CD4-positive, alpha-beta memory T cell (primary cell): ENCODE measurements around the gene RPP21. TPM values are rescaled to one million over a fixed set of nuclear protein-coding genes. Genes with fewer than 3 reads are reported as not detected.

ENCODE experiments used
- CTCF ChIA-PET: fragments of 350-600 bp; sonication (Branson Sonifier 250); formaldehyde crosslinking; loops from one replicate; lab custom pipeline; 2021; ENCODE audit warnings: inconsistent platforms; ENCODE audit not compliant: partially characterized antibody; lab: Charles Lee
- POLR2A ChIA-PET: fragments of 350-600 bp; sonication (Branson Sonifier 250); formaldehyde crosslinking; loops from one replicate; lab custom pipeline; 2021; ENCODE audit not compliant: partially characterized antibody; lab: Charles Lee
- DNase-seq, 5 donors: peaks; one replicate each; pipeline versions ENCODE4 v3.0.0 to v3.0.0-alpha.2; 2020 to 2022; ENCODE audit warnings: mixed read lengths in 1 of 5
- H3K27ac ChIP-seq: one replicate; pipeline ENCODE4 v1.7.0; 2013; ENCODE audit warnings: low read depth, low read length
- H3K27me3 ChIP-seq: 2 replicates; pipeline ENCODE4 v1.7.0; 2013; ENCODE audit warnings: mild to moderate bottlenecking, low read length, moderate library complexity; ENCODE audit not compliant: insufficient read depth
- H3K36me3 ChIP-seq: 2 replicates; pipeline ENCODE4 v1.7.0; 2013; ENCODE audit warnings: mild to moderate bottlenecking, low read length, moderate library complexity; ENCODE audit not compliant: insufficient read depth
- H3K4me1 ChIP-seq: 2 replicates; pipeline ENCODE4 v1.7.0; 2013; ENCODE audit warnings: mild to moderate bottlenecking, low read length, moderate library complexity; ENCODE audit not compliant: insufficient read depth
- H3K4me3 ChIP-seq, 2 donors: one replicate each; pipeline ENCODE4 v1.7.0; 2013; ENCODE audit warnings: low read length in 2 of 2, mild to moderate bottlenecking in 1 of 2
- H3K9me3 ChIP-seq, 2 donors: one replicate each; pipeline ENCODE4 v1.7.0; 2013; ENCODE audit warnings: low read length in 2 of 2, control low read depth in 1 of 2; ENCODE audit not compliant: control insufficient read depth in 1 of 2
- H3K27ac Mint-ChIP-seq, 7 donors: one replicate each; pipeline ENCODE4 v1.8.0; 2020 to 2021; ENCODE audit warnings: mixed read lengths in 7 of 7, mild to moderate bottlenecking in 6 of 7, inconsistent platforms in 3 of 7, moderate library complexity in 3 of 7
- H3K27me3 Mint-ChIP-seq, 2 donors: one replicate each; pipeline ENCODE4 v1.8.0; 2020 to 2021; ENCODE audit warnings: mixed read lengths in 2 of 2
- H3K36me3 Mint-ChIP-seq, 2 donors: one replicate each; pipeline ENCODE4 v1.8.0; 2020 to 2021; ENCODE audit warnings: mixed read lengths in 2 of 2, inconsistent platforms in 1 of 2, mild to moderate bottlenecking in 1 of 2
- H3K4me1 Mint-ChIP-seq, 4 donors: one replicate each; pipeline ENCODE4 v1.8.0; 2020 to 2021; ENCODE audit warnings: mixed read lengths in 4 of 4, mild to moderate bottlenecking in 1 of 4
- H3K4me3 Mint-ChIP-seq, 8 donors: one replicate each; pipeline ENCODE4 v1.8.0; 2020 to 2021; ENCODE audit warnings: mixed read lengths in 8 of 8, mild to moderate bottlenecking in 7 of 8, moderate library complexity in 6 of 8, inconsistent platforms in 3 of 8
- H3K9me3 Mint-ChIP-seq, 8 donors: one replicate each; pipeline ENCODE4 v1.8.0; 2020 to 2021; ENCODE audit warnings: mixed read lengths in 8 of 8, mild to moderate bottlenecking in 5 of 8, inconsistent platforms in 3 of 8, moderate library complexity in 1 of 8
- intact Hi-C: fragments of 100-400 bp; cut with micrococcal nuclease; formaldehyde crosslinking; loops from one replicate; pipeline ENCODE4 v1.15.1; 2023
- polyA plus RNA-seq, 2 donors: library from polyadenylated mRNA; unstranded; fragments of 300-500 nt; fragmentation: Illumina TruSeq; gene quantifications; one replicate each; pipeline ENCODE4 v1.2.3, GENCODE V29; 2021
- total RNA-seq, 2 experiments: library from RNA; stranded (reverse); gene quantifications; one replicate each; pipeline ENCODE4 v1.2.3, GENCODE V29; 2021

Gene RPP21
- total and polyA plus RNA-seq, 4 experiments from 2014 or later = 51.6 to 81.8 (median 69.6) TPM

DNA sequence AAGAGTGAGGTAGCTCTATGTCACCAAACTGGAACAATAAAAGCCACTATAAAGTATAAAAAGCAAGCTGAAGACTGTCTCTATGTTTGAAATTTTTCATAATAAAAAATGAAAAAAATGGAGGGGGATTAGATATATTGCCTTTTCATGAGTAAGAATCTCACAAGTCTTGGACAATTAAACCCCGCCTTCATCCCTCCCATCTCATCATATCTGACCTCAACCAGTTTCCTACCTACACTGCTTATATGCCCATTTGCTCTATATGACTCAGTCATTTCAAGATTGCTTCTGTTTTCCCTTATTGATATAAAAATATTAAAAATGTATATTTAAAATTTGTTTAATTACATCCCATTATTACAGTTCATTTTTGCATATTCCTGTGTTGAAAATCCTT, 21.1 kb upstream of the RPP21 start:
- no peaks in the 10 kb centered on the region for H3K27me3 ChIP-seq
- no peak overlapping the region for H3K4me3 ChIP-seq
- H3K4me1 ChIP-seq = peaks cover 76% of the 10 kb centered on the region
- Mint-ChIP-seq H3K36me3 (peaks cover 7 to 37% of the 10 kb centered on the region in 2 donors), H3K4me3 (peak overlapping the region in 4 of 8 donors; percentile 25 to 61 (median 42)), H3K9me3 (peaks cover 0 to under 1% (median 0%) of the 10 kb centered on the region in 8 donors), H3K4me1 (peaks cover 57 to 94% (median 72%) of the 10 kb centered on the region in 4 donors), H3K27ac (peak overlapping the region in 4 of 7 donors; percentile 63 to 100 (median 81)), H3K27me3 (no peaks in the 10 kb centered on the region)
- intact Hi-C loops = no loop called here
- no peak for DNase-seq
- H3K36me3 ChIP-seq = no peaks in the 10 kb centered on the region
- H3K27ac ChIP-seq = no peak overlapping the region
- CTCF ChIA-PET = no interaction called here
- POLR2A ChIA-PET = no interaction called here
- H3K9me3 ChIP-seq = no peaks in the 10 kb centered on the region

DNA sequence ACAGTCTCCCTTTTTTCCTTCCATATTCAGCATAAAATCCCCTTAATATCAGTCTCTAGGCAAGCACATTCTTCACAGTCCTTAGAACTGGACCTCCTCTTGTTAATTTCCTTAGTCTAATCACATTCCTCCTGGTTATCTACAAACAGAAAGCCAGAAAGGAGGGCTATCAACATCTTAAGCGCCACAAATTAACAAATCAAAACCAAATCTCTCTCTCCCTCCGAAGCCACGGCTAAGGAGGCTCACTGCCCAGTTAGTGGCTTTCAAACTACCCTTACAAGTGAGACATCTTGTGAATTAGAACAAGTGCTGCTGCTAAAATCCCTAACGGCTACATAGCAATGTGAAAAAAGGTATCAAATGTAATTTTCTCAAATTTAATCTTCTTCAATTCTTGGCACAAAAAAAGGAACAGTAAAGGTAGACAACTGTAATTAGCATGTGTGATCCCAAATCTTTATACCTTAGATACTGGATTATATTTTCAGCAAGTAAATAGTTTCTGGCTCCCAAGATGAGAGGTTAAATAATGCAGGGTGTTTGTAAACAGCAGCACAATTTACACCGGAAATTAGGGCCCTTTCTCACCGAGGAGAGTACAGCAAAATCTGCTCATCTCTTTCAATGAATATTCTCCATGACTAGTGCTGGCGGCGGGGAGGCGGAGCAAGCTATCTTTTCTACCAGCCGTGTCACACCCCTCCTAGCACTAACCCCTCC, 19.6 kb upstream of the RPP21 start:
- intact Hi-C loops = loop anchor here (5.0 kb wide), 1 partner anchor 232 kb away; the partner anchor contains the start of genes GNL1 and PRR3
- H3K27ac Mint-ChIP-seq = peak overlapping the region; percentile 97 to 100 (median 99)
- Histone ChIP-seq H3K27me3 (no peaks in the 10 kb centered on the region), H3K4me1 (peaks cover 66% of the 10 kb centered on the region), H3K9me3 (no peaks in the 10 kb centered on the region), H3K36me3 (peaks cover 11% of the 10 kb centered on the region), H3K4me3 (peak overlapping the region; percentile 68 to 82), H3K27ac (peak overlapping the region; percentile 99)
- H3K27me3 Mint-ChIP-seq = no peaks in the 10 kb centered on the region
- DNase-seq = peak in 4 of 5 donors; percentile 85 to 95 (median 86)
- H3K4me3 Mint-ChIP-seq = peak overlapping the region; percentile 90 to 97 (median 93)
- CTCF ChIA-PET = interaction anchor here (1.0 to 1.4 kb wide), 3 partner anchors 8 to 106 kb away, joined by 3 to 5 read pairs (median 3); no protein-coding TSS in a partner anchor
- peaks cover 10 to 38% of the 10 kb centered on the region in 2 donors for H3K36me3 Mint-ChIP-seq
- POLR2A ChIA-PET = interaction anchor here (0.9 to 3.4 kb wide), 13 partner anchors 10 to 394 kb away, joined by 3 to 46 read pairs (median 4); partner anchors contain the start of genes POLR1H, RPP21 and TRIM26
- H3K9me3 Mint-ChIP-seq = peaks cover 0 to 2% (median 0%) of the 10 kb centered on the region in 8 donors
- H3K4me1 Mint-ChIP-seq = peaks cover 52 to 83% (median 66%) of the 10 kb centered on the region in 4 donors

DNA sequence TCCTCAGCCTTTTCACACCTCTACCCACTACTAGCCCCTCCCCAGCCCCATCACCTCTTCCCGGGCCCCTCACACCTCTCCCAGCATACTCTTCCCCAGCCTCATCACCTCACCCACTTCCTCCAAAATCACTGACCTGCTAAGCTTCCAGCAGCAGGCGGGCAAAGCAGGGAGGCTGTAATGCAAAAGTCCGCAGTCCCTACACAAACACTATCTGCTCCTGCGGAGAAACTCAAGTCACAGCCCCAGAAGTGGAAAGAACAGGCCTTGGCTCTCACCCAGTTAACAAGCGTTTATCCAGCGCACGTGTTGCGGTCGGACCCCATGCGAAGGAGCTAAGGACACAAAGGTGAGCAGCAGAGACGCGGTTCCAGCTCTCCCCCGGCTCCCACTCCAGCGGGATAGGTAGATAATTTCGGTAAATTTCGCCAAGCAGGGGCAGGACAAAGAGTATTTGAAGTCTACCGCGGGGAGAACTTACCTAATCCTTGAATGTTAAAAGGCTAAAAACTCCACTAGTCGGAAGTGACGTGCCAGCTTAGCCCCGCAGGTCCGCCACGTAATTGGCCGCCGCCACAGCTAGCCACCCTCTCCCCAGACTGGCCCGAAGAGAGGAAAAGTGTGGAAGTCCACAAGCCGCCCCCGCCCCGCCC, 19.0 kb upstream of the RPP21 start:
- Mint-ChIP-seq H3K4me1 (peaks cover 47 to 76% (median 61%) of the 10 kb centered on the region in 4 donors), H3K27me3 (no peaks in the 10 kb centered on the region), H3K4me3 (peak overlapping the region; percentile 90 to 97 (median 93)), H3K27ac (peak overlapping the region; percentile 97 to 100 (median 99)), H3K9me3 (peaks cover 0 to 2% (median 0%) of the 10 kb centered on the region in 8 donors), H3K36me3 (peaks cover 11 to 40% of the 10 kb centered on the region in 2 donors)
- Histone ChIP-seq H3K4me3 (peak overlapping the region; percentile 68 to 82), H3K36me3 (peaks cover 14% of the 10 kb centered on the region), H3K9me3 (no peaks in the 10 kb centered on the region), H3K27ac (peak overlapping the region; percentile 99), H3K4me1 (peaks cover 59% of the 10 kb centered on the region), H3K27me3 (no peaks in the 10 kb centered on the region)
- ChIA-PET CTCF (interaction anchor here (1.0 to 1.4 kb wide), 4 partner anchors 9 to 112 kb away, joined by 3 to 5 read pairs (median 3); no protein-coding TSS in a partner anchor), POLR2A (interaction anchor here (0.6 to 3.4 kb wide), 27 partner anchors 8 to 1216 kb away, joined by 3 to 46 read pairs (median 4); partner anchors contain the start of genes CCHCR1, DDX39B, DHX16 and POLR1H)
- DNase-seq = peak; percentile 81 to 86 (median 83)
- intact Hi-C loops = loop anchor here (1.0 to 5.0 kb wide), 5 partner anchors 19 to 259 kb away; partner anchors contain the start of genes GNL1, PPP1R11, PRR3 and RPP21

DNA sequence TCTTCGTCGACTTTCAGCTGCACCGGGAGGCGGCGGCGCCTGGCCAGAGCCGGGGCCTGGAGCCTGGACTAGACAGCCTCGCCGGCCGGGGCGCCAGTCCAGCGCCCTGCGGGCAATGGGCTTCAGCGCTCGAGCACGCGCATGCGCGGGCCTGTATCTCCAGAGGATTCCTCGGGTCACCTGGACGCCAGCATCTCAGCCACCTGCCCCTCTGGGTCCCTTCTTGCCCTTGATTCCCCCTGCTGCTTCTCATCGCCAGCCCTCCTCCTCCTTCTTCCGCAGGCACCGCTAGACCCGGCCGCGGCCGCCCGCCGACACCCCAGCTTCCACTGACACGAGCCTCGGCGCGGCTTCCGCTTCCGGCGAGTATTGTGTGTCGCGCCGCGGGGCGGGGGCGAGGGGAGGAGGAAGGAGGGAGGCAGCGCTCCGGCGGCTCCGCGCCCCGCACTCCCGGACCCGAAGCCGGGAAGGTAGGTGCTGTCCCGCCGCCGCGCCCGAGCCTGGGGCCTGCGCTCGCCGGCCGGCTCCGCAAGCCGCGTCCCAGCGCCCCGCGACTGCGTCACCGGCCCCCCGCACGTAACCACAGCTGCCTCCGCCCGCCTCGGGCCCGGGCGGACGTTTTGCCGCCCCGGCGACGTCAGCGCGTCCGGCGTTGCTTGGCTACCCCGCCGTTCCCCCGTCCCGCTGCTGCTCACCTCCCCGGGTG, 18.3 kb upstream of the RPP21 start, which contains the start of gene TRIM39:
Gene TRIM39 (plus strand): TSS at position 402 of the 706 bp plus-strand sequence. CDS start 2,391 bp downstream, outside the sequence.
- intact Hi-C loops = loop anchor here (1.0 to 5.0 kb wide), 5 partner anchors 19 to 260 kb away; partner anchors contain the start of genes GNL1, PPP1R11, PRR3 and RPP21
- peaks cover 42 to 69% (median 56%) of the 10 kb centered on the region in 4 donors for H3K4me1 Mint-ChIP-seq
- Histone ChIP-seq H3K9me3 (no peaks in the 10 kb centered on the region), H3K4me3 (peak within 1 kb of the TSS; percentile 68 to 82), H3K27me3 (no peaks in the 10 kb centered on the region), H3K36me3 (peaks cover 19% of the 10 kb centered on the region), H3K4me1 (peaks cover 53% of the 10 kb centered on the region), H3K27ac (peak within 1 kb of the TSS; percentile 99)
- ChIA-PET POLR2A (interaction anchor here (0.6 to 3.4 kb wide), 24 partner anchors 9 to 1215 kb away, joined by 3 to 46 read pairs (median 4); partner anchors contain the start of genes CCHCR1, DDX39B, DHX16 and POLR1H), CTCF (interaction anchor here (1.0 to 1.4 kb wide), 3 partner anchors 10 to 113 kb away, joined by 3 to 5 read pairs (median 3); no protein-coding TSS in a partner anchor)
- peak; percentile 91 to 94 (median 92) for DNase-seq
- peaks cover 18 to 47% of the 10 kb centered on the region in 2 donors for H3K36me3 Mint-ChIP-seq
- H3K4me3 Mint-ChIP-seq = peak within 1 kb of the TSS; percentile 92 to 98 (median 94)
- H3K27ac Mint-ChIP-seq = peak within 1 kb of the TSS; percentile 97 to 100 (median 100)
- H3K9me3 Mint-ChIP-seq = peaks cover 0 to 2% (median 0%) of the 10 kb centered on the region in 8 donors
- no peaks in the 10 kb centered on the region for H3K27me3 Mint-ChIP-seq

DNA sequence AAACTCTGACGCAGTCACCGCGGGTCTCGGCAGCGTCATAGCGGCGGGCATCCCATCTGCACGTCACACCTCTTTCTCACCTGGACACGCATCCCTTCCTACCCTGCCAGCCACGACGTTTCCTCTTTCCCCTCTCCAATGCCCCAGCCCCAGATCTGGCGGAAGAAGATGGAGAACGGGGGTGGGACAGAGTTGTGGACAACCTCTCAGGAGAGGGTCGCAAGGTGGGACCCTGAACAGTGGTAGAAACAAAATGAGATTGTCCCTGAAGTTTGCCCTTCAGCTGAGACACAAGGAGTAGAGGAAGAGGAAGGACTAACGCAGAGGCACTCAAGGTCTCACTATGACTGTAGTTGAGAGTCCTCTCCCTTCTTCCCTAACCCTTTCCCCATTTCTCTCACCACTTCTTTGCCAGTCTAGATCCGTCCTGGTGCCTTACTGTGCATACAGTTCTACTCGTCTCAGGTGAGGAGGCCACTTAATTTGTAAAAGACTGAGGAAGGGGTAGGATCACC, 17.7 kb upstream of the RPP21 start:
- no peak for DNase-seq
- peaks cover 24 to 52% of the 10 kb centered on the region in 2 donors for H3K36me3 Mint-ChIP-seq
- no peaks in the 10 kb centered on the region for H3K27me3 ChIP-seq
- intact Hi-C loops = loop anchor here (2.0 to 5.0 kb wide), 3 partner anchors 68 to 260 kb away; partner anchors contain the start of genes GNL1, PPP1R11 and PRR3
- peak overlapping the region; percentile 68 to 82 for H3K4me3 ChIP-seq
- ChIA-PET CTCF (no interaction called here), POLR2A (interaction anchor here (1.0 to 3.4 kb wide), 13 partner anchors 10 to 830 kb away, joined by 3 to 46 read pairs (median 5); partner anchors contain the start of genes CCHCR1, DHX16, POLR1H and RPP21)
- peak overlapping the region; percentile 97 to 100 (median 99) for H3K27ac Mint-ChIP-seq
- H3K4me1 ChIP-seq = peaks cover 47% of the 10 kb centered on the region
- H3K9me3 ChIP-seq = no peaks in the 10 kb centered on the region
- peak overlapping the region; percentile 99 for H3K27ac ChIP-seq
- peaks cover 25% of the 10 kb centered on the region for H3K36me3 ChIP-seq
- H3K4me3 Mint-ChIP-seq = peak overlapping the region; percentile 88 to 98 (median 93)
- peaks cover 0 to 2% (median 0%) of the 10 kb centered on the region in 8 donors for H3K9me3 Mint-ChIP-seq
- peaks cover 38 to 63% (median 51%) of the 10 kb centered on the region in 4 donors for H3K4me1 Mint-ChIP-seq
- H3K27me3 Mint-ChIP-seq = no peaks in the 10 kb centered on the region
